Measurements from ENCODE around the gene SNRNP25. TPM values are rescaled to one million over a fixed set of nuclear protein-coding genes. Genes with fewer than 3 reads are reported as not detected.
A peak's percentile ranks its signal among the peaks of the same experiment; 100 is the strongest.

SNRNP25 gene
- polyA plus RNA-seq, 3 donors: 43.0 to 46.0 (median 44.3) TPM

DNA sequence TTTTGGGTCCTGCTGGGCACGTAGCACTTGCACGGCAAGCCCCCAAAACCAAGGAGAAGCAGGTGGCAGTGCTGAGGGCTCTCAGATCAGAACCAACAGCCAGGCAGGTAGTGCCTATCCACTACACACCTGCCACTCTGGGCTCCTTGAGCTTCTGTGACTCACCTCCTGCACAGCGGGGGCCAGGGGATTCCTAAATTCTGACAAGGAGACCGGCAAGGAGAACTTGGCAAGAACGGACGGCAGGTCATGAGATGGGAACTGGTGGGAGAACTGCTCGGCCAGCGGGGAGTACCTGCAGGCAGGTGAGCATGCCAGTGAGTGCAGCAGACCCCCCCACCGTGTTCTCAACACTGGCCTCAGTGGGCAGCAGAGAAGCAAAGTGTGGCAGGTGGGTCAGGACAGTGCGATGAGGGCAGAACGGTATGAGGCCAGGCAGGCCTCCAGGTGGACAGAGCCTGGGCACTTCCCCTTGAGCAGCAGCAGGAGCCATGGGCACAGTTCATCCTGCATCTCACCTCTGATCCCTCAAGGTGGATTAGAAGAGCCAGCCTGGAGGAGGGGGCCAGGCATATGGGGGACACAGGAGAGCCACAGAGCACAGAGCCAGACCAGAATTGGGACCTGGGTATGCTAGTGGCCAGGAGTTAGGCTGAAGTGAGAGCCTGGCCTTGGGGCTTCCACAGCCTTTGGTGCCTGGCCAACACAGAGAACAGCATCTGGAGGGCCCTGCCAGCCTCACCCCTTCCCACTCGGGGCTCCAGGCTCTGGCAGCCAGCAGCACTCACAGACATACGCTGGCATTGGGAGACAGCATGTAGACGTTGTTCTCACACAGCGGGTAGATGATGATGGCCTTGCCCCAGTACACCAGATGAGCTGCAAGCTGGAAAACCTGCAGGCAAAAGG, 39.1 kb downstream of the SNRNP25 start:
- no peak for DNase-seq

DNA sequence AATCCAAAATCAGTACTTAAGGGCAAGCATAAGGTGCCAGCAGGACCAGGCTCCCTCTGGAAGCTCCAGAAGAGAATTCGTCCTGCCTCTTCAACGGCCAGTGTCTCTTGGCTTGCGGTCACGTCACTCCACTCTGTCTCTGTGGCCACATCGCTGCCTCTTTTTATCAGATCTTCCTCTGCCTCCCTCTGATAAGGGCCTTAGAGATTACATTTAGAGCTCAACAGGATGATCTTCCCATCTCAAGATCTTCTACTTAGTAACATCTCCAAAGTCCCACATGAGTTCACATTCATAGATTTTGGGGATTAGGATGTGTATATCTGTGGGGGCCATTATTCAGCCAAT, 41.3 kb downstream of the SNRNP25 start:
- DNase-seq: no peak

- DNase-seq: peak; percentile 68
These were observed 43.3 kb downstream of the SNRNP25 start for GRCh38 chr16:96935-97381.

DNA sequence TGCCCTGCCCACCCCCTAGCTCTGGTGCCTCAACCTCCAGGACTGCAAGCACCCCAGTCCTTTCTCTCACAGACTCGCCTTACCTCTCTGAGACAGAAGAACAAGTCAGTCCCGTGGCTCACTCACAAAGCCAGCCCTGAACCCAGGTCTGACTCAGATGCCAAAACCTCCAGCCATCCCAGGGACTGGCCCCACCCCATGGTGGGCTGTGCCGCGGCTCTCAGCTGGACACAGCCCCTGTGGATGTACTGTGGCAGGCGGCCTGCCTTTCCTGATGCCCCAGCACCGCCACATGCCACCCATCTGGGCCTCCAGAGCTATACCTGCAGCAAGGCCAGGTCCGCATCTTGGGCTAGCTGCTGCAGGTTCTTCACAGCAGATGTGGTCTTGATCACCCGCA, 44.2 kb downstream of the SNRNP25 start:
- no peak for DNase-seq

DNA sequence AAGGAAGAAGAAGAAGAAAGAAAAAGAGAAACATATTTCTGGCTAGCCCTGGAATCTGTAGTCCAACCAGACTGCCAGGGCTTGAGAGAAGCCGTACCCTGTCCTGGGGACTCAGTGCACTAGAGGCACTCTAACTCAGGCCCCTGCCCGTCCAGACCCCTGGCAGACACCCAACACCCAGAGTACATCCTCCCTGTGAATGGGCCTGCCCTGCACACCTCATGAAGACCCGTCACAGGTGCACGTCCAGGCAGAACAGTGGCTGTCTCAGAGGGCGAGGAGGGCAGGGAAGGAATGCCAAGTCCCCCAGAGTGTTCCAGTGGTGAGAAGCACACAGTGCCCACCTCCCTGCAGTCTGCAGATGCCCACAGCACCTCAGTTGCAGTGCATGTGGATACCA, 47.4 kb downstream of the SNRNP25 start:
- no peak for DNase-seq

DNA sequence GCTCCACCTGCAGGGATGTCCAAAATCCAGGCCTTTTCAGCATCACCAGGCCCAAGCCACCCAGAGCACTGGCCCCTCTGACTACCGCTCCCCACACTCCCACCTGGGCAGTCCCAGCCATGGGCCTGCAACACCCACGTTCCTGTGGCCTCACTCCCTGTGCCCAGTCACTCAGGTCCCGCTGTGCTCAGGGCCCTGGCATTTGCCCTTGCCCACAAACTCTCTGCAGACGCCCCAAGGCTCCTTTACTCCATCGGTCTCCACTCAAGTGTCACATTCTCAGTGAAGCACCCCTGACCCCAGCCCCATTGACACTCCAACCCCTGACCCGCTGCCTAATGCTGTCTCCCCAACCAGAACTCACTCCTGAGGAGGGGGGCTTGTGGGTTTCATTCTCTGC, 48.0 kb downstream of the SNRNP25 start:
- DNase-seq: no peak

- DNase-seq: no peak
These were observed 48.6 kb downstream of the SNRNP25 start for GRCh38 chr16:102060-102855.

GRCh38 chr16:104355-104754, 50.7 kb downstream of the SNRNP25 start:
- DNase-seq: no peak

DNA sequence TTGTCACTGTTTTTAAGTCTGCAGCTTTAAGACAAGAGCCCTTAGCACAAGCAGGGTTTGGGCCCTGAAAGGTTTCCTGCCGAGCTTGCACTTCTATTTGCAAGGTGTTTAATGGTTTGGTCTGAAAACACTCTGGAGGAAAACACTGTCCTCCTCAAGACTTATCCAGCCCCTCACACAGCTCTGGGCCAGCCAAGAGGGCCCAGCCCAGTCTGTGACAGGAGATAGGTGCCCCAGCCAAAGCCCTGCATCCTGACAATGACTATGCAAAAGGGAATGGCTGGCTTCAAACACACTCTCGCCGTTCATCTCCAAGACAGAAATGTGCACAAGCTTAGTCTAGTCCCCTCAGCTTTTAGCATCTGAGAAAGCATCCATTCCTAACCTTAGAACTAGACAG, 51.3 kb downstream of the SNRNP25 start:
- DNase-seq: no peak

- DNase-seq: no peak
These were observed 51.9 kb downstream of the SNRNP25 start for GRCh38 chr16:105521-105920.

DNA sequence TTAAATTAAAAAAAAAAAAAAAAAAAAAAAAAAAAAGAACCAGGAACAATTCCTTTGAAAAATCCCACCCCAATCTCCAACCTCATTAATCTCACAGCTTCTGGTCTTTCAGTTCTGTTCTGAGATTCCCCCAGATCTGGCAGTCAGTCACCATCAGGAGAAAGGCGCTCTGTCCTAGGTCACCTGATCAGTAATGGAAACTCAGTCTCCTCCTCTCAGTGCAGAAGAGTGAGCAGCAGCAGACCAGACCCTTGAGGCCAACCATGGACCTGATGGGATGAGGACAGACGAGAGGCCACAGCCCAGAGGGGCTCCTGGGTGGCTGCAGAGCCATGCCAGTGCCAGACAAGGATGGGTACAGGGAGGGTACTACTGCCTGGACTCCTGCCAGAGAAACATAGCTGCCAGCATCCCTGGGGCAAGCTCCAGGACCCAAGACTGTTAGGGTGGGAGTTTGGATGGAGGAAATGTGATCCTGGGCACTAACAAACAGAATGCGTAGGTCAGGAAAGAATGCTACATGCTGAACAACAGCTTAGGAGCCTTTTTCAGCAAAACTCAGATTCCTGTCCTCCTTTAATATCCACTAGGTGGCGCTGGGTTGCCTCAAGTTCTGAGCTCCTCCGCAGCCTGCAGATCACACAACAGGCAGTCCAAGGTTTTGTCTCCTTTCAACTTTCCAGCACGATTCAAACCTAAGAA, 53.1 kb downstream of the SNRNP25 start:
- peak; percentile 75 for DNase-seq

Other genes with a start within 250 kb of the SNRNP25 start
- gene POLR3K, start 220 bp upstream of the SNRNP25 start, polyA plus RNA-seq (ENCODE audit: insufficient read length in 3 of 3): 10 to 100 TPM; 12.3 to 13.6 (median 13.5) TPM
- gene RHBDF1, start 18.8 kb downstream of the SNRNP25 start, polyA plus RNA-seq (ENCODE audit: insufficient read length in 3 of 3): 10 to 100 TPM; 25.3 to 30.4 (median 29.9) TPM
- gene MPG, start 24.4 kb downstream of the SNRNP25 start, polyA plus RNA-seq (ENCODE audit: insufficient read length in 3 of 3): 10 to 100 TPM; 26.9 to 32.2 (median 31.5) TPM
- 10 to 100 TPM; 30.9 to 38.4 (median 36.7) TPM for gene NPRL3, start 84.8 kb downstream of the SNRNP25 start, polyA plus RNA-seq (ENCODE audit: insufficient read length in 3 of 3)
- 1 to 10 TPM; 1.8 to 3.1 (median 2.4) TPM for gene HBZ, start 98.8 kb downstream of the SNRNP25 start, polyA plus RNA-seq (ENCODE audit: insufficient read length in 3 of 3)
- gene HBM, start 112.2 kb downstream of the SNRNP25 start, polyA plus RNA-seq (ENCODE audit: insufficient read length in 3 of 3): 1 to 10 TPM; 3.2 to 5.6 (median 4.8) TPM
- 1,000 to 10,000 TPM in 2 of 3 donors, 100 to 1,000 TPM in 1; 753 to 1,397 (median 1,145) TPM for gene HBA2, start 119.0 kb downstream of the SNRNP25 start, polyA plus RNA-seq (ENCODE audit: insufficient read length in 3 of 3)
- gene HBA1, start 122.9 kb downstream of the SNRNP25 start, polyA plus RNA-seq (ENCODE audit: insufficient read length in 3 of 3): 100 to 1,000 TPM; 567 to 842 (median 719) TPM
- 1 to 10 TPM in 1 of 3 donors, under 1 TPM in 2; 0.73 to 1.2 (median 0.75) TPM for gene HBQ1, start 126.6 kb downstream of the SNRNP25 start, polyA plus RNA-seq (ENCODE audit: insufficient read length in 3 of 3)
- gene LUC7L, start 175.6 kb downstream of the SNRNP25 start, polyA plus RNA-seq (ENCODE audit: insufficient read length in 3 of 3): 100 to 1,000 TPM; 116 to 159 (median 151) TPM
- 10 to 100 TPM; 85.7 to 90.9 (median 87.4) TPM for gene FAM234A, start 181.0 kb downstream of the SNRNP25 start, polyA plus RNA-seq (ENCODE audit: insufficient read length in 3 of 3)
- gene RGS11, start 222.1 kb downstream of the SNRNP25 start, polyA plus RNA-seq (ENCODE audit: insufficient read length in 3 of 3): 1 to 10 TPM; 1.8 to 2.8 (median 1.9) TPM
- gene ARHGDIG, start 226.8 kb downstream of the SNRNP25 start, polyA plus RNA-seq (ENCODE audit: insufficient read length in 3 of 3): 1 to 10 TPM; 1.2 to 5.6 (median 4.2) TPM
- gene PDIA2, start 229.3 kb downstream of the SNRNP25 start, polyA plus RNA-seq (ENCODE audit: insufficient read length in 3 of 3): 1 to 10 TPM in 2 of 3 donors, under 1 TPM in 1; 0.58 to 2.4 (median 1.4) TPM

All from renal pelvis (tissue), 4 donors.